HG03159 (cell line): ENCODE data around the gene GNAO1.

ENCODE experiments used
- ATAC-seq: cut with Tn5 transposase; IDR thresholded peaks from one replicate; pipeline ENCODE4 v1.9.1; 2021; ENCODE audit warnings: mild to moderate bottlenecking, moderate library complexity; ENCODE audit not compliant: unreplicated experiment

GNAO1 gene

GRCh38 chr16:56306690-56307533 is 115.6 kb downstream of the GNAO1 start:
- ATAC-seq = no peak

- ATAC-seq = no peak
Measured at GRCh38 chr16:56307534-56307873, 116.2 kb downstream of the GNAO1 start.

- no peak for ATAC-seq
Measured at GRCh38 chr16:56309008-56309407, 117.7 kb downstream of the GNAO1 start.

DNA sequence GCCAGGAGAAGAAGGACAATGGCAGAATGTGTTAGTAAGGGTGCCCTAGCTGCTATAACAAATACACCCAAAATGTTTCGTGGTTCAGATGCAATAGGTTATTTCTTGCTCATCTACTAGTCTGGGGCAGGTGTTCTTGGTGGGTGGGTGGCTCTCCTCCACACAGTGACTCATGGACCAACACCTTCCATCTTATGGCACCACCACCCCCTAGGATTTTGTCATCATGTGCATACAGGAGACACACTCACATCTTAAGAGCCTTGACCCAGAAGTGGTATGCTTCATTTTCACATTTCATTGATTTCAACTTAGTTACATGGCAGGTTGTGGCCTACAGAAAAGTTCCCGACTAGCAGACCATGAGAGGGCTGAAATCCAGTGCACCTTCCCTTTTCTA is 119.4 kb downstream of the GNAO1 start:
- ATAC-seq = no peak

DNA sequence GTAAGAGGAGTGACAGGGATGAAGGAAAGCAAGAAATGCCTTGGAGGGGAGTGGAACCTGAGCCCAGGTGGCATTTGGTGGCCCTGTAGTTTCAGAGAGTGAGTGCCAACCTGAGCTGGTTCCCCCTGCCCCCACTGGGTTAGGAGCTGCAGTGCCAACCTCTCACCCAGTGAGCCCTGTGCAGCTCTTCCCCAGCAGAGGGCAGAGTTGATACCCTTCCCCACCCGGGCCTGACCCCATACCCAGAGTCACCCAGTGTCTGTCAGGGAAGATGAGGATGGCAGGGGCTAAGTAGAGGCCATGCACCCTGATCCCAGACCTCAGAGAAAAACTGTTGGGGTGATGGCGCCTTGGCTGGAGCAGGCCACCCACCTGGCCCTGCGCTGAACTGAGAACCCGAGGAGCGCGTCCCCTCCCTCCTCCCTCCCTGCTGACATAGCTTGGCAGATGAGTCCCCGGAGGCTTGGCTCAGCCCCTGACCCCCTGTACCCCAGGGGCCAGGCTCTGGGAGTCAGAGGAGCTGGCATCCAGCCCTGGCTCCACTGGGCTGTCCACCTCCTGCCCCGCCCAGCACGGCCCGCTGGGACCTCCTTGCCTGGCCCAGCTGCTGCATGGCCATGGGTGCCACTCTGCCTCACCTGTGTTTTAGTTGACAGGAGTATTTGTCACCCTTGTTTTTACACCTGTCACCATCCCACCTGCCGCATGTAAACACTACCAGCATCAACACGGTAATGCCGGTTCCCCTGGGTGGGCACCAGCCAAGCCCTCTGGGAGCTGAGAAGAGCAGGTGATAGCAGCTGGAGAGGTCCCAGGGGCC is 120.1 kb downstream of the GNAO1 start:
- ATAC-seq = no peak

GRCh38 chr16:56312028-56312300 is 120.7 kb downstream of the GNAO1 start:
- no peak for ATAC-seq

DNA sequence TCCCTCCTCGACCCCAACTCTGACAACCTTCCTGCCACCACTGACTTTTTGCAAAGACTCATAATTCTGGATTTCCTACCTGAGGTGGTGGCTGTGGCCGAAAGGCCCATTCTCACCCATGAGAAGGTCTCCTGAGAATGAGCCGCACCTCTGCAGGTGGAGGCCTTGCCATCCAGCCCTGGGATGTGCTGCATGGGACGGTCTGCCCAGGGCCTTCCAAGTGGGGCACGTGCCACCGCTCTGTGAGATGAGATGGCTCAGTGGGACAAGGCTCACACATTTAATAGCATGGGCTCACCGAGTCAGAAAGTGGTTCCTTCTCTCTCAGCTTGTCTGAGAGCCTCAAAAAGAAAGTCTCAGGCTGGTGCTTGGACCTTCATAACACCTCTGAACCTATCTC is 121.3 kb downstream of the GNAO1 start:
- ATAC-seq = no peak

DNA sequence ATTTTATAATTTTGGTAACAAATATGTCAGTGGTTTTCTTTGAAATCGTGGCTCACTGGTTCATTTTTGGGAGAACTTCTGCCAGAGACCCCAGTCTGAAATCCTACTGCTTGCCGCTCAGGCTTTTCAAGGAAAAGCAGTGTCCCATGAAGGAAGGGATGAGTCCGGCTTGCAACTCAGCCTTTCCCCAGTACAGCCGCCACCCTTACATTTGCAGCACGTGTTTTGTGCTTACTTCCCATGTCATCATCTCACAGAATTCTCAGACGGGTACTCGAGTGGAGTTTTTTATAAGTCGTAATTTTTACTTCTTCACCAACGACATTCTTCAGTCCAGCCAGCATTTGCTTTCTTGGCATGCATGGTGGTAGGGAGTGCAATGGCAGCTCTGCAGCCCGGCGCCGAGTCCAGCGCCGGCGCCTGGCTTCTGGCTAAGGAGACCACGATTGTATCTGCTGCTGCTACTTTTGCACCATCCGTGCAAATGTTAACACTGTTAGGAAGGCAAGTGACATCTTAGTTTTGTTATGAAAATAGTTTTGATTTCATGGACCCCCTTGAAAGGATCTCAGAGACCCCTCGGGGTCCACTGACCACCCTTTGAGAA is 123.1 kb downstream of the GNAO1 start:
- no peak for ATAC-seq

- ATAC-seq = no peak
Measured at GRCh38 chr16:56315955-56316354, 124.7 kb downstream of the GNAO1 start.

- ATAC-seq = no peak
Measured at GRCh38 chr16:56316545-56316944, 125.3 kb downstream of the GNAO1 start.

DNA sequence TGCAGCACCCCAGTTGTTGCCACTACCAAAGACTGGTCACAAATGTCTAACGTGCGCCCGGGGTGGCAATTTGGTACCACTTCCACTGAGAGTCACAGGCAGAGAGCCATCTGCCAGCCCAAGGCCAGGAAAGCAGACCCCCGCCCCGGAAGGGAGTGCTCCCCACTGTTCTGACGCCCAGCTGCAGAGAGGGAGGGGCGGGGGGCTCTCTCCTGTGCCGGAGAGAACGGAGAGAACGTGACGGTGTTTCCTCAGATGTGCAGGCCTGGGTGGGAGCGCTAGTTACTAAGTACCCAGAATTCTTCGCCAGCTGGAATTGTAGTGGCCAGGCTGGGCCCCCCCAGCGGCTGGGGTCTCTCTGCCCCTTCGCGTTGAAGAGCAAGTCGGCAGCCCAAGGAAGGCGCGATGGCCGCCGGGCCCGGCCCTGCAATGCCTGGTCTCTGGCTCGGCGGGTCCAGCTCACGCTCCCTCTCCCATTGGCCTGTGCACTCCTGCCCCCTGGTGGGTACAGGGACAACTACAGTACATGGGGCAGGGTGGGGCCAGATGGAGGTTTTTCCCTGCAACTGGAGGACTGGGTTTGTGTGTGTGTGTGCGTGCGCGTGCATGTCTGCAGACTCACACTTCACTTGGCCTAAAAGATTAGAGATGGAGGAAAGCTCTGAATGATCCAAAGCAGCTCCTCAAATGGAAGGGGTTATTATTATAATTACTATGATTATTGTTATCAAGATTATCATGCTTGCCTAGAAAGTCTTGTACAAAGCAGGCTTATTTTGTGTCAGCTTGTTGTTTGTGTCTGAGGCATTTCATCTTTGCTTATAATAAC is 126.9 kb downstream of the GNAO1 start:
- peak; percentile 97 for ATAC-seq

DNA sequence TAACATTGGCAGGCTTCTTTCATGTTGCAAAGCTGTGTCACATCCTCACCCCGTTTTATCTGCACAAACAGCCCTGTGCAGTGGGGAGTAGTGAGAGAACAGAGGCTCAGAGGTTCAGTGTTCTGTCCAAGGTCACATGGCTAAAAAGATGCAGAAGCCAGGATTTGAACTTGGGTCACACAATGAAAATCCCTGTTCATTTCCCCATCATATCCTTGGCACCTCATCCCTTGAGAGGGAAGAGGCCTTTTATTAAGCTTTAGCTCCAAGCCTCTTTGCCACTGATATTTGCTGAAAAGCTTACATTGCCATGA is 127.5 kb downstream of the GNAO1 start:
- ATAC-seq = no peak

GRCh38 chr16:56319376-56319775 is 128.1 kb downstream of the GNAO1 start:
- no peak for ATAC-seq

- no peak for ATAC-seq
Measured at GRCh38 chr16:56320056-56320455, 128.8 kb downstream of the GNAO1 start.

DNA sequence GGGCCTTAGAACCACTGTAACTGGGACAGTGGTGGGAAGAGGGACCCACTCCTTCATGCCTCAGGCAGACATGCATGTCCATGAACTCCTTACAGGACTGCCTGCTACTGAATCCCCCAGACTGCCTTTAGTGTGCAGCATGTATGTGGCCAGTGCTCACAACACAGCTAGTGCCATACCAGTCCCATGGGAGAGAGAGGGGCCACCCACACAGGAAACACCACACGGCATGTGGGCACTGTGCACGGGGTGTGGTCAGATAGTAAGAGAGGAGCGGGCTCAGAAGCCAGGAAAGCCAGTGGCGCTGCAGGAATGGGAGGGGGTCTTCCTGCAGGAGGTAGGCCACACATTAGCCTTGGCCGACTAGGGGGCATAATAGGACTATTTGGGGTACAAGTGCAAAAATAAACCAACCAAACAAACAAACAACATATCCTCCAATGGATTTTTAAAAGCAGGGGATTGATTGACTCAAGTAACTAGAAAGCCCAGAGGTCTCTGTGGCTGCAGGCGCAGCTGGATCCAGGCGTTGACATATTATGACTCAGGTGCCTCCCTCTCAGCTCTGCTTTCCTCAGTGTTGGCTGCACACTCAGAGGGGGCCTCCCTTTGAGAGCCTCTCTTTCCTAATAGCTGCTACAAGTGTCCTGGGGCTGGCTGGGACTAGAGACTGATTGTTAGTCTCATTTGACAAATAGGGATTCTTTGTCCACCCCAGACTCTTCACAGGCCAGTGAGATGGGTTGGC is 129.7 kb downstream of the GNAO1 start:
- ATAC-seq = no peak

DNA sequence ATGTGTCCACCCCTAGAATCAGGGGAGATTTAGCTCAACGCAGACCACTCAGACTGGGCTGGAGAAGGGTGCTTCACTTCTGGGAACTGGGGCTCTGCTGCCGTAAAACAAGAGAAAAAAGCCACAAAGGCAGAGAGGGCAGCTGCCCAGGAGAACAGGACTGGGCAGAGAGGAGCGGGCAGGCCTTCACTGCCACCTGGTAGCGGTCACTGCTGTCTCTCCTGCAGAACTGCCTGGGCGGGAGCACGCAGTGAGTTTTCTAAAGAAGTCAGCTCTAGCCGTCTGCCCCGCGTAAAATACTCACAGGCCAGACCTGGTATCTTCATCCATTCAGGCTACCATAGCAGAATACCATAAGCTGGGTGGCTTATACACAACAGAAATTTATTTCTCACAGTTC is 130.3 kb downstream of the GNAO1 start:
- ATAC-seq = no peak

GRCh38 chr16:56324406-56324805 is 133.1 kb downstream of the GNAO1 start:
- ATAC-seq = no peak

- ATAC-seq = no peak
Measured at GRCh38 chr16:56325956-56326355, 134.7 kb downstream of the GNAO1 start.

DNA sequence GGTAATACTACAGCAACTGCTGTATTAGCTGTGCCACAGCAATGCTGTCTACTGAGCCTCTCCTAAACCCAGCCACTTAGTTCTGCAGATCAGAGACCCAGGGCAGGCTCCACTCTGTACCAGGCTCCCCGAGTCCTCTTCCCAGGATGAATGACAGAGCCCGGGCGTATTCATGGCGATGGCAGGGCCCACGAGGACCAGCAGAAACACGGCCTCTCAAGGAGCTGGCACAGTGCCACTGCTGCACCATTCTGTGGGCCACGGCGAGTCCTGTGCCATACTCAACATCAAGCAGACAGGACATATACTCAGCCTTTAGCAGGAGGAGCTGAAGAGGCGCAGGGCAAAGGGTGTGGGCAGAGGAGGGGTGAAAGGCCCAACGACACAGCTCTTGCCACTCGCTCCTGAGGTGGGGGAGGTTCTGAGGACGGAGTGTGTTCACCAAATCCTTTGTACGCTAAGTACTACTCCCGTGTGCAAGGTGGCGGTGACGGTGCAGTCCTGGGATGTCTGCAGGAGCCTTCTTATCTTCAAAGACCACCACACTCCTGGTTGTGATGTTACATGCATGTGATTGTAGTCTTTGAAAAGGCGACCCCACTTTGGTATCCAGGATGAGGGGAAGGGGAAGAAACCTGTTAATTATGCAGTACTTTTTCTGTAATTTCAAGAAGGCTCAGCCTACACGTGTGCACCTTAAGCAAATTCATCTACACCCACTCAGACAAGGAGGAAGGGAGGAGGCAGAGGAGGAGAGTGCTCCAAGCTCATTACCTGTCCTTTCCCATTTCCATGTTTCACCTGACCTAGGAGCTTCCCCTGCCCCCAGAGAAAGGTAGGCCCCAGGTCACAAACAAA is 136.0 kb downstream of the GNAO1 start:
- no peak for ATAC-seq

GRCh38 chr16:56327929-56328258 is 136.6 kb downstream of the GNAO1 start:
- ATAC-seq = no peak
